ENCODE measurements around the gene HS1BP3.

GRCh38 chr2:20647211-20647610, 3.7 kb downstream of the HS1BP3 start:
- TF ChIP-seq EZH2 (IDR thresholded peaks at IDR 0.05; ENCODE audit: borderline replicate concordance, low read length) (no peak), CTCF (conservative IDR thresholded peaks at IDR 0.05 in 1 of 2, IDR thresholded peaks at IDR 0.05 in 1 of 2; ENCODE audit: extremely low read depth in 1 of 2, insufficient read depth in 1 of 2, low read depth in 1 of 2, low read length in 2 of 2) (no peak)
